NCI-H128 (cell line): ENCODE measurements around the gene PCDHA2.
"Not testable (repeated sequence)": the region's sequence is repeated elsewhere in the genome, so short reads cannot be mapped to it uniquely, and the experiment has no call there.

Source experiments
- DNase-seq: peaks from one replicate; lab custom pipeline; 2025; ENCODE audit not compliant: unreplicated experiment; lab: John Stamatoyannopoulos, UW

Gene PCDHA2

DNA sequence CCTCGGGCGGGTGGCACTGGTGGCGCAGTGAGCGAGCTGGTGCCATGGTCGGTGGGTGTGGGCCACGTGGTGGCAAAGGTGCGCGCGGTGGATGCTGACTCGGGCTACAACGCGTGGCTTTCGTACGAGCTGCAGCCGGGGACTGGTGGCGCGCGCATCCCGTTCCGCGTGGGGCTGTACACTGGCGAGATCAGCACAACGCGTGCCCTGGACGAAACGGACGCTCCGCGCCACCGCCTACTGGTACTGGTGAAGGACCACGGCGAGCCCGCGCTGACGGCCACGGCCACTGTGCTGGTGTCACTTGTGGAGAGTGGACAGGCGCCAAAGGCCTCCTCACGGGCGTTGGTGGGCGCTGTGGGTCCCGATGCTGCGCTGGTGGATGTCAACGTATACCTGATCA lies 14.2 kb downstream of the PCDHA2 start:
- no peak for DNase-seq

DNA sequence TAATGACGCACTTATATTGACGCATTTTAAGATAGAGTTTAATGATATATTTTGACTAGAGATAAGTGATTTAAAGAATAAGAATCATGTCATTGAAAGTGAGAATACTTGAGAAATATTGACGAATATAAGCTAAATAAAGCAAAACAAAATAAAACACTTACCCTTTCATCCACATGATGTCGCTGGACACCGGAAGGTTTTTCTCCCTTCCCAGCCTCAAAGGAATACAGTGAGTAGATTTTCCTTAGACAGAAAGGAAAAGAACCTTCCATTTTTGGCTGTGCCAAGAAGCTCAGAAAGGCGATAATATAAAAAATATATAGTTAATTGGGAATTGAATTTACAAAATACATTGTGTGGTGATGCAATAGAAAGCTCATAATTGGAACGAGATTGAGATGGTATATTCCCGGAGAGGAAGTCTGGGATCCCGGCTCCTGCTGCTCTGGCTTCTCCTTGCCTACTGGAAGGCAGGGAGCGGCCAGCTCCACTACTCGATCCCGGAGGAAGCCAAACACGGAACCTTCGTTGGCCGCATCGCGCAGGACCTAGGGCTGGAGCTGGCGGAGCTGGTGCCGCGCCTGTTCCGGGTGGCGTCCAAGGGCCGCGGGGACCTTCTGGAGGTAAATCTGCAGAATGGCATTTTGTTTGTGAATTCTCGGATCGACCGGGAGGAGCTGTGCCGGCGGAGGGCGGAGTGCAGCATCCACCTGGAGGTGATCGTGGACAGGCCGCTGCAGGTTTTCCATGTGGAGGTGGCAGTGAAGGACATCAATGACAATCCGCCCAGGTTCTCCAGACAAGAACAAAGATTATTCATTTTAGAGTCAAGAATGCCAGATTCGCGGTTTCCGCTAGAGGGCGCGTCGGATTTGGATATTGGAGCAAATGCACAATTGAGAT lies 27.0 kb downstream of the PCDHA2 start, which contains the start of gene PCDHA5:
Gene PCDHA5 (plus strand): TSS at position 239 of the 906 bp plus-strand sequence.
- no peak for DNase-seq

DNA sequence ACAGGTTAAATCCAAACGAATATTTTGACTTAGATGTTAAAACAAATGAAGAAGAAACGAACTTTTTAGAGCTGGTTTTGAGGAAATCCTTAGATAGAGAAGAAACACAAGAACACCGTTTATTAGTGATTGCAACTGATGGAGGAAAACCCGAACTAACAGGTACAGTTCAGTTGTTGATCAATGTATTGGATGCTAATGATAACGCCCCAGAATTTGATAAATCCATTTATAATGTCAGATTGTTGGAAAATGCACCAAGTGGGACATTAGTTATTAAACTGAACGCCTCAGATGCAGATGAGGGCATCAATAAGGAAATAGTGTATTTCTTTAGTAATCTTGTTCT lies 27.6 kb downstream of the PCDHA2 start:
- DNase-seq = no peak

DNA sequence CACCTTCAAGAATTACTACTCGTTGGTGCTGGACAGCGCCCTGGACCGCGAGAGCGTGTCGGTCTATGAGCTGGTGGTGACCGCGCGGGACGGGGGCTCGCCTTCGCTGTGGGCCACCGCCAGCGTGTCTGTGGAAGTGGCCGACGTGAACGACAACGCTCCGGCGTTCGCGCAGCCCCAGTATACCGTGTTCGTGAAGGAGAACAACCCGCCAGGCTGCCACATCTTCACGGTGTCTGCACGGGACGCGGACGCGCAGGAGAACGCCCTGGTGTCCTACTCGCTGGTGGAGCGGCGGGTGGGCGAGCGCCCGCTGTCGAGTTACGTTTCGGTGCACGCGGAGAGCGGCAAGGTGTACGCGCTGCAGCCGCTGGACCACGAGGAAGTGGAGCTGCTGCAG lies 28.3 kb downstream of the PCDHA2 start:
- not testable (repeated sequence) for DNase-seq

DNA sequence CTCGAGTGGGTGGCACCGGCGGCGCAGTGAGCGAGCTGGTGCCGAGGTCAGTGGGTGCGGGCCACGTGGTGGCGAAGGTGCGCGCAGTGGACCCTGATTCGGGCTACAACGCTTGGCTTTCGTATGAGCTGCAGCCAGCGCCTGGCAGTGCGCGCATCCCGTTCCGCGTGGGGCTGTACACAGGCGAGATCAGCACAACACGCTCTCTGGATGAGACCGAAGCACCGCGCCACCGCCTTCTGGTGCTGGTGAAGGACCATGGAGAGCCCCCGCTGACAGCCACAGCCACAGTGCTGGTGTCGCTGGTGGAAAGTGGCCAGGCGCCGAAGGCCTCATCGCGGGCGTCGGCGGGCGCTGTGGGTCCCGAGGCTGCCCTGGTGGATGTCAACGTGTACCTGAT lies 28.8 kb downstream of the PCDHA2 start:
- no peak for DNase-seq

DNA sequence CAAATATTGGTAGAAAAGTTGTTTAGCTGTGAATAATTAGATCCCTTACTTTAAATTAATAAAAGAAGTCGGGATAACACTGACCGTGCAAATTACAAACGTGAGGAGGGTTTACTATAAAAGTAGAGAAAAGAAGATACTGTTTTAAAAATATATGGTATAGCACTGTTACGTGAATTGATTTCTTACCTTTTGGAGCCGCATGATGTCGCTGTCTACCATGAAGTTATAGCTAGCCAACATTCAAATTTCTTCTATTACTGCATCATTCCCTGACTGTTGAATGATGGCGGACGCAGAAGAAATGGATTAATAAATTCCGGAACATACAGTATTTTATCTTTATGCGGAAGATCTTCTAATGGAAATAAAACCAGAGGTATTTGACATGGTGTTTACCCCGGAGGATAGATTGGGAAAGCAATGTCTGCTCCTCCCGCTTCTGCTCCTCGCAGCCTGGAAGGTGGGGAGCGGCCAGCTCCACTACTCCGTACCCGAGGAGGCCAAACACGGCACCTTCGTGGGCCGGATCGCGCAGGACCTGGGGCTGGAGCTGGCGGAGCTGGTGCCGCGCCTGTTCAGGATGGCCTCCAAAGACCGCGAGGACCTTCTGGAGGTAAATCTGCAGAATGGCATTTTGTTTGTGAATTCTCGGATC lies 33.2 kb downstream of the PCDHA2 start, which contains the start of gene PCDHA6:
Gene PCDHA6 (plus strand): TSS at position 257 of the 658 bp plus-strand sequence. CDS start 132 bp downstream, at position 389.
- no peak for DNase-seq

DNA sequence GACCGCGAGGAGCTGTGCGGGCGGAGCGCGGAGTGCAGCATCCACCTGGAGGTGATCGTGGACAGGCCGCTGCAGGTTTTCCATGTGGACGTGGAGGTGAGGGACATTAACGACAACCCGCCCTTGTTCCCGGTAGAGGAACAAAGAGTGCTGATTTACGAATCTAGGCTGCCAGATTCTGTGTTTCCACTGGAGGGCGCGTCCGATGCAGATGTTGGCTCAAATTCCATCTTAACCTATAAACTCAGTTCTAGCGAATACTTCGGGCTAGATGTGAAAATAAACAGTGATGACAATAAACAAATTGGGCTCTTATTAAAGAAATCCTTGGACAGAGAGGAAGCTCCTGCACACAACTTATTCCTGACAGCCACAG lies 33.7 kb downstream of the PCDHA2 start:
- no peak for DNase-seq

DNA sequence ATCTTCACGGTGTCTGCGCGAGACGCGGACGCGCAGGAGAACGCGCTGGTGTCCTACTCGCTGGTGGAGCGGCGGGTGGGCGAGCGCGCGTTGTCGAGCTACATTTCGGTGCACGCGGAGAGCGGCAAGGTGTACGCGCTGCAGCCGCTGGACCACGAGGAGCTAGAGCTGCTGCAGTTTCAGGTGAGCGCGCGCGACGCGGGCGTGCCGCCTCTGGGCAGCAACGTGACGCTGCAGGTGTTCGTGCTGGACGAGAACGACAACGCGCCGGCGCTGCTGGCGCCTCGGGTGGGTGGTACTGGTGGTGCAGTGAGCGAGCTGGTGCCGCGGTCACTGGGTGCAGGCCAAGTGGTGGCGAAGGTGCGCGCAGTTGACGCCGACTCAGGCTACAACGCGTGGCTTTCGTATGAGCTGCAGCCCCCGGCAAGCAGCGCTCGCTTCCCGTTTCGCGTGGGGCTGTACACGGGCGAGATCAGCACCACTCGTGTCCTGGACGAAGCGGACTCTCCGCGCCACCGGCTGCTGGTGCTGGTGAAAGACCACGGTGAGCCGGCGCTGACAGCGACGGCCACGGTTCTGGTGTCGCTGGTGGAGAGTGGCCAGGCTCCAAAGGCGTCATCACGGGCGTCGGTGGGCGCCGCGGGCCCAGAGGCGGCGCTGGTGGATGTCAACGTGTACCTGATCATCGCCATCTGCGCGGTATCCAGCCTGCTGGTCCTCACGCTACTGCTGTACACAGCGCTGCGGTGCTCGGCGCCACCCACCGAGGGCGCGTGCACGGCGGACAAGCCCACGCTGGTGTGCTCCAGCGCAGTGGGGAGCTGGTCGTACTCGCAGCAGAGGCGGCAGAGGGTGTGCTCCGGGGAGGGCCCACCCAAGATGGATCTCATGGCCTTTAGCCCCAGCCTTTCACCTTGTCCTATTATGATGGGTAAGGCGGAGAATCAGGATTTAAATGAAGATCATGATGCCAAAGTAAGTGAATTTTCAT lies 35.2 kb downstream of the PCDHA2 start:
- DNase-seq = not testable (repeated sequence)

DNA sequence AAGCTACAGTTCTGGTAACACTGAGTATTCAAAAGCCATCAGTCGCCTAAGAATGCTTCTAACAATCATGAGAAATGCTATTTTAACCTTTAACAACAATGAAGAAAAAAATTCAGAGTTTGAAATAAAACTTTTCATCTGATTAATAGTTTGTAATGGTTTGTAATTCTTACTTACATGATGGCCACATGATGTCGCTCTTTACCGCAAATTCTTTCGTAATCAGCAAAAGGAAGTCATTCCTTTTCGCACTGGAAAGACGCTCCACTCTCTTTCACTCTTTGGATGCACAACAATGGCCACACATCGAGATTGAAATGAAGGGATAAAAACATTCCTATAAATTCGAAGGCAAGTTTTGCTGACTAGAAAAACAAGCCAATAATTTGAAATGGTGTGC lies 39.3 kb downstream of the PCDHA2 start, which contains the start of gene PCDHA7:
Gene PCDHA7 (plus strand): TSS at position 277 of the 400 bp plus-strand sequence. CDS start 115 bp downstream, at position 392.
- no peak for DNase-seq

DNA sequence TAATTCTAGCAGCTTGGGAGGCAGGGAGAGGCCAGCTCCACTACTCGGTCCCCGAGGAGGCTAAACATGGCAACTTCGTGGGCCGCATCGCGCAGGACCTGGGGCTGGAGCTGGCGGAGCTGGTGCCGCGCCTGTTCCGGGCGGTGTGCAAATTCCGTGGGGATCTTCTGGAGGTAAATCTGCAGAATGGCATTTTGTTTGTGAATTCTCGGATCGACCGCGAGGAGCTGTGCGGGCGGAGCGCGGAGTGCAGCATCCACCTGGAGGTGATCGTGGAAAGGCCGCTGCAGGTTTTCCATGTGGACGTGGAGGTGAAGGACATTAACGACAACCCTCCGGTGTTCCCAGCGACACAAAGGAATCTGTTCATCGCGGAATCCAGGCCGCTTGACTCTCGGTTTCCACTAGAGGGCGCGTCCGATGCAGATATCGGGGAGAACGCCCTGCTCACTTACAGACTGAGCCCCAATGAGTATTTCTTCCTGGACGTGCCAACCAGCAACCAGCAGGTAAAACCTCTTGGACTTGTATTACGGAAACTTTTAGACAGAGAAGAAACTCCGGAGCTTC lies 39.9 kb downstream of the PCDHA2 start:
- not testable (repeated sequence) for DNase-seq

DNA sequence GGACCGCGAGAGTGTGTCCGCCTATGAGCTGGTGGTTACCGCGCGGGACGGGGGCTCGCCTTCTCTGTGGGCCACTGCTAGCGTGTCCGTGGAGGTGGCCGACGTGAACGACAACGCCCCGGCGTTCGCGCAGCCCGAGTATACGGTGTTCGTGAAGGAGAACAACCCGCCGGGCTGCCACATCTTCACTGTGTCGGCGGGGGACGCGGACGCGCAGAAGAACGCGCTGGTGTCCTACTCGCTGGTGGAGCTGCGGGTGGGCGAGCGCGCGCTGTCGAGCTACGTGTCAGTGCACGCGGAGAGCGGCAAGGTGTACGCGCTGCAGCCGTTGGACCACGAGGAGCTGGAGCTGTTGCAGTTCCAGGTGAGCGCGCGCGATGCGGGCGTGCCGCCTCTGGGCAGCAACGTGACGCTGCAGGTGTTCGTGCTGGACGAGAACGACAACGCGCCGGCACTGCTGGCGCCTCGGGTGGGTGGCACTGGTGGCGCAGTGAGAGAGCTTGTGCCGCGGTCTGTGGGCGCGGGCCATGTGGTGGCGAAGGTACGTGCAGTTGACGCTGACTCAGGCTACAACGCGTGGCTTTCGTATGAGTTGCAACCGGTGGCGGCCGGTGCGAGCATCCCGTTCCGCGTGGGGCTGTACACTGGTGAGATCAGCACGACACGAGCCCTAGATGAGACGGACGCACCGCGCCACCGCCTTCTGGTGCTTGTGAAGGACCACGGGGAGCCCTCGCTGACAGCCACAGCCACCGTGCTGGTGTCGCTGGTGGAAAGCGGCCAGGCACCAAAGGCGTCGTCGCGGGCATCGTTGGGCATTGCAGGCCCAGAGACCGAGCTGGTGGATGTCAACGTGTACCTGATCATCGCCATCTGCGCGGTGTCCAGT lies 41.2 kb downstream of the PCDHA2 start:
- no peak for DNase-seq

DNA sequence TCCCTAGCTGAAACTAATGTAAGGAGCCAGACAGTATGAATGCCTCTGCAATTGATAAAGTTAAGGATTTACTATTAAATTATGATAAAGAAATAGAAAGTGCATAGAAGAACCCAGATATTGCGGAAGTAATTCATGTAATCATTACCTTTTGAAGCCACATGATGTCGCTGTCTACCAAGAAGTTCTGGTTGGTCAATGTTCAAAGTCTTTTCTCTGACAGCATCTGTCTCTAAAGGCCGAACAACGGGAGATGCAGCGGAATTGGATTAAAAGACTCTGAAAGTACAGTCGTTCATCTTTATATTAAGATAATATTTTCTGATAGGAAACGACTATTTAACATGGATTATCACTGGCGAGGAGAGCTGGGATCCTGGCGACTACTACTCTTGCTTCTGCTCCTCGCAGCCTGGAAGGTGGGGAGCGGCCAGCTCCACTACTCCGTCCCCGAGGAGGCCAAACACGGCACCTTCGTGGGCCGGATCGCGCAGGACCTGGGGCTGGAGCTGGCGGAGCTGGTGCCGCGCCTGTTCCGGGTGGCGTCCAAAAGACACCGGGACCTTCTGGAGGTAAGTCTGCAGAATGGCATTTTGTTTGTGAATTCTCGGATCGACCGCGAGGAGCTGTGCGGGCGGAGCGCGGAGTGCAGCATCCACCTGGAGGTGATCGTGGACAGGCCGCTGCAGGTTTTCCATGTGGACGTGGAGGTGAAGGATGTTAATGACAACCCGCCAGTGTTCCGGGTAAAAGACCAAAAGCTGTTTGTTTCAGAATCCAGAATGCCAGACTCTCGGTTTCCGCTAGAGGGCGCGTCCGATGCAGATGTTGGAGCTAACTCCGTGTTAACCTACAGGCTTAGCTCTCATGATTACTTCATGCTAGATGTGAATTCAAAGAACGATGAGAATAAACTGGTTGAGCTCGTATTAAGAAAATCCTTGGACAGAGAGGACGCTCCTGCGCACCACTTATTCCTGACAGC lies 46.6 kb downstream of the PCDHA2 start, which contains the start of gene PCDHA8:
Gene PCDHA8 (plus strand): TSS at position 210 of the 985 bp plus-strand sequence. CDS start 135 bp downstream, at position 345.
- DNase-seq = no peak

DNA sequence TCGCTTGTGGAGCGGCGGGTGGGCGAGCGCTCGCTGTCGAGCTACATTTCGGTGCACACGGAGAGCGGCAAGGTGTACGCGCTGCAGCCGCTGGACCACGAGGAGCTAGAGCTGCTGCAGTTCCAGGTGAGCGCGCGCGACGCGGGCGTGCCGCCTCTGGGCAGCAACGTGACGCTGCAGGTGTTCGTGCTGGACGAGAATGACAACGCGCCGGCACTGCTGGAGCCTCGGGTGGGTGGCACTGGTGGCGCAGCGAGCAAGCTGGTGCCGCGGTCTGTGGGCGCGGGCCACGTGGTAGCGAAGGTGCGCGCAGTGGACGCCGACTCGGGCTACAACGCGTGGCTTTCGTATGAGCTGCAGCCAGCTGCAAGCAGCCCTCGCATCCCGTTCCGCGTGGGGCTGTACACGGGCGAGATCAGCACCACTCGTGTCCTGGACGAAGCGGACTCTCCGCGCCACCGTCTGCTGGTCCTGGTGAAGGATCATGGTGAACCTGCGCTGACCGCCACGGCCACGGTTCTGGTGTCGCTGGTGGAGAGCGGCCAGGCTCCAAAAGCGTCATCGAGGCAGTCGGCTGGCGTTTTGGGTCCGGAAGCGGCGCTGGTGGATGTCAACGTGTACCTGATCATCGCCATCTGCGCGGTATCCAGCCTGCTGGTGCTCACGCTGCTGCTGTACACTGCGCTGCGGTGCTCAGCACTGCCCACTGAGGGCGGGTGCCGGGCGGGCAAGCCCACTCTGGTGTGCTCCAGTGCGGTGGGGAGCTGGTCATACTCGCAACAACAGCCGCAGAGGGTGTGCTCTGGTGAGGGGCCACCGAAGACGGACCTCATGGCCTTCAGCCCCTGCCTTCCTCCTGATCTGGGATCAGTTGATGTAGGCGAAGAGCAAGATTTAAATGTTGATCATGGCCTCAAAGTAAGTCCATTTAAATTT lies 48.4 kb downstream of the PCDHA2 start:
- DNase-seq = no peak
